Smooth muscle cell (in vitro differentiated cells): ENCODE measurements around the gene POU2F1. TPM values are rescaled to one million over a fixed set of nuclear protein-coding genes. Genes with fewer than 3 reads are reported as not detected.

ENCODE experiments used
- DNase-seq: peaks from one replicate; lab custom pipeline; 2025; ENCODE audit not compliant: unreplicated experiment; lab: John Stamatoyannopoulos, UW
- H2AFZ ChIP-seq: fragments of 200-600 bp; sonication (generic); 2 replicates; pipeline ENCODE4 v1.6.0; 2016; ENCODE audit warnings: antibody characterized with exemption, low read depth, mild to moderate bottlenecking
- H3F3A ChIP-seq: fragments of 200-600 bp; sonication (generic); 2 replicates; pipeline ENCODE4 v1.6.0; 2017; ENCODE audit warnings: antibody characterized with exemption, low read depth
- H3K27ac ChIP-seq: fragments of 200-600 bp; sonication (generic); 2 replicates; pipeline ENCODE4 v1.5.1; 2016; ENCODE audit warnings: low read depth, mild to moderate bottlenecking
- H3K27me3 ChIP-seq: fragments of 200-600 bp; sonication (generic); 2 replicates; pipeline ENCODE4 v1.6.1; 2016; ENCODE audit warnings: low read depth, mild to moderate bottlenecking
- H3K36me3 ChIP-seq: fragments of 200-600 bp; sonication (generic); 2 replicates; pipeline ENCODE4 v1.5.1; 2016; ENCODE audit warnings: low read depth
- H3K4me1 ChIP-seq: fragments of 200-600 bp; sonication (generic); 2 replicates; pipeline ENCODE4 v1.5.1; 2016; ENCODE audit warnings: low read depth
- H3K4me2 ChIP-seq: fragments of 200-600 bp; sonication (generic); 2 replicates; pipeline ENCODE4 v1.6.0; 2016; ENCODE audit warnings: mild to moderate bottlenecking
- H3K4me3 ChIP-seq: fragments of 200-600 bp; sonication (generic); 2 replicates; pipeline ENCODE4 v1.5.1; 2016; ENCODE audit warnings: mild to moderate bottlenecking
- H3K79me2 ChIP-seq: fragments of 200-600 bp; sonication (generic); 2 replicates; pipeline ENCODE4 v1.6.0; 2016; ENCODE audit warnings: low read depth, mild to moderate bottlenecking
- H3K9ac ChIP-seq: fragments of 200-600 bp; sonication (generic); 2 replicates; pipeline ENCODE4 v1.6.0; 2016; ENCODE audit warnings: low read depth
- H3K9me3 ChIP-seq: fragments of 200-600 bp; sonication (generic); replicated peaks from 2 replicates; pipeline ENCODE4 v1.5.1; 2016; ENCODE audit warnings: low read depth
- H4K20me1 ChIP-seq: fragments of 200-600 bp; sonication (generic); 2 replicates; pipeline ENCODE4 v1.6.0; 2016; ENCODE audit warnings: low read depth
- WGBS: methylation state at CpG from one replicate; pipeline ENCODE4 v1.1.7; 2016; ENCODE audit warnings: low lambda C conversion rate; 5-methylcytosine and 5-hydroxymethylcytosine counted together
- polyA plus RNA-seq: library from polyadenylated mRNA; unstranded; fragments of >200 nt; fragmentation: Nextera tagmentation; extraction: Ambion mirVana; gene quantifications from 2 replicates; pipeline ENCODE4 v1.2.1, GENCODE V29; 2016
- total RNA-seq: library from RNA; depleted of rRNA; stranded (reverse); fragments of >200 nt; gene quantifications from 2 replicates; pipeline ENCODE4 v1.2.3, GENCODE V29; 2014
- TF ChIP-seq, protein P1 (sequence below): fragments of 200-600 bp; sonication (generic); IDR thresholded peaks from 2 replicates; pipeline ENCODE4 v1.5.1; 2017; ENCODE audit warnings: borderline replicate concordance, mild to moderate bottlenecking, antibody characterized with exemption; ENCODE audit not compliant: insufficient read depth, poor library complexity, severe bottlenecking

The POU2F1 gene
- total and polyA plus RNA-seq, 2 experiments from 2014 or later: 5.3 to 15.6 TPM

DNA sequence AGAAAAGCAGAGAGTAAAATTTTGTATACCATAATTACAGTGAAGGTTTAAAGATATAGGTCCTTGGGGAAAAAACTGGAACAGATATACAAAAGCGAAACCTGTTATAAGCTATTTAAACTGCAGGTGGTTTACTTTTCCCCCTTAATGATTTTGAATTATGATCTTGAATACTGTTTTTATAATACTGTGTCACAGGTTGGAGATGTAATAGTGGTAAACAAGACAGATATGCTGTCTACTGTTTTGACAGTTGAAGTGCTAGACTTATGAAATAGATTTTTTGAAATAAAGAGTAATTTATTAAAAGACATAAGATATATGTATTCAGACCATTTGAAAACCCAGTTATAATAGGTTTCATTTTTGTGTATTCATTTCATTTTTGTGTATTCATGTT lies 168.3 kb downstream of the POU2F1 start:
- Histone ChIP-seq H3K79me2 (no peaks in the 10 kb centered on the region), H3K9me3 (no peaks in the 10 kb centered on the region), H3K27ac (no peak overlapping the region), H3K36me3 (no peaks in the 10 kb centered on the region), H4K20me1 (no peaks in the 10 kb centered on the region), H3K4me2 (no peak overlapping the region), H2AFZ (no peak overlapping the region), H3K4me1 (no peaks in the 10 kb centered on the region), H3K4me3 (no peak overlapping the region), H3F3A (no peaks in the 10 kb centered on the region), H3K9ac (no peak overlapping the region), H3K27me3 (no peaks in the 10 kb centered on the region)
- TF ChIP-seq, protein P1, sequence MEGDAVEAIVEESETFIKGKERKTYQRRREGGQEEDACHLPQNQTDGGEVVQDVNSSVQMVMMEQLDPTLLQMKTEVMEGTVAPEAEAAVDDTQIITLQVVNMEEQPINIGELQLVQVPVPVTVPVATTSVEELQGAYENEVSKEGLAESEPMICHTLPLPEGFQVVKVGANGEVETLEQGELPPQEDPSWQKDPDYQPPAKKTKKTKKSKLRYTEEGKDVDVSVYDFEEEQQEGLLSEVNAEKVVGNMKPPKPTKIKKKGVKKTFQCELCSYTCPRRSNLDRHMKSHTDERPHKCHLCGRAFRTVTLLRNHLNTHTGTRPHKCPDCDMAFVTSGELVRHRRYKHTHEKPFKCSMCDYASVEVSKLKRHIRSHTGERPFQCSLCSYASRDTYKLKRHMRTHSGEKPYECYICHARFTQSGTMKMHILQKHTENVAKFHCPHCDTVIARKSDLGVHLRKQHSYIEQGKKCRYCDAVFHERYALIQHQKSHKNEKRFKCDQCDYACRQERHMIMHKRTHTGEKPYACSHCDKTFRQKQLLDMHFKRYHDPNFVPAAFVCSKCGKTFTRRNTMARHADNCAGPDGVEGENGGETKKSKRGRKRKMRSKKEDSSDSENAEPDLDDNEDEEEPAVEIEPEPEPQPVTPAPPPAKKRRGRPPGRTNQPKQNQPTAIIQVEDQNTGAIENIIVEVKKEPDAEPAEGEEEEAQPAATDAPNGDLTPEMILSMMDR: no peak
- WGBS: 88% methylated on average over 1 of the region's 1 CpG
- DNase-seq: no peak

DNA sequence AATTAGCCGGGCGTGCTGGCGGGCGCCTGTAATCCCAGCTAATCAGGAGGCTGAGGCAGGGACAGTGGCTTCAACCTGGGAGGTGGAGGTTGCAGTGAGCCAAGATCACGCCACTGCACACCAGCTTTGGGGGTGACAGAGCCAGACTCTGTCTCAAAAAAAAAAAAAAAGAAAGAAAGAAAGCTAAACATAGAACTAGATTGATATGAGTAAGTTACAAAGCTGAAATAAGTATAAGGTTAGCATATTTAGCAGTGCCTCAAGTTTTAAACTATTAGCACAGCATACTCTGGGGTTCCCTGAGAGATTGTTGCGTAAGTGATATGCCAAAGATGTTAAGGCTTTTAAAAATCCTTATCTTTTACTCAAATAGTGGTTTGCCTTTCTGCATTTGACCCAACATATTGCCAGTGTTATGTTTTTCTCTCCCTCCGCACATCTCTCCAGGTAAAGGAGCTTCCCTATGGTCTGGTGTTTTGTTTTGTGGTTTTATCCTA lies 171.6 kb downstream of the POU2F1 start:
- Histone ChIP-seq H3K27me3 (no peaks in the 10 kb centered on the region), H3K36me3 (no peaks in the 10 kb centered on the region), H3K9ac (no peak overlapping the region), H3K79me2 (no peaks in the 10 kb centered on the region), H4K20me1 (no peaks in the 10 kb centered on the region), H3F3A (no peaks in the 10 kb centered on the region), H3K9me3 (no peaks in the 10 kb centered on the region), H3K4me3 (no peak overlapping the region), H2AFZ (no peak overlapping the region), H3K4me1 (no peaks in the 10 kb centered on the region), H3K27ac (no peak overlapping the region), H3K4me2 (no peak overlapping the region)
- no peak for DNase-seq
- over 99% methylated on average over 7 of the region's 7 CpGs for WGBS
- TF ChIP-seq, protein P1: no peak

DNA sequence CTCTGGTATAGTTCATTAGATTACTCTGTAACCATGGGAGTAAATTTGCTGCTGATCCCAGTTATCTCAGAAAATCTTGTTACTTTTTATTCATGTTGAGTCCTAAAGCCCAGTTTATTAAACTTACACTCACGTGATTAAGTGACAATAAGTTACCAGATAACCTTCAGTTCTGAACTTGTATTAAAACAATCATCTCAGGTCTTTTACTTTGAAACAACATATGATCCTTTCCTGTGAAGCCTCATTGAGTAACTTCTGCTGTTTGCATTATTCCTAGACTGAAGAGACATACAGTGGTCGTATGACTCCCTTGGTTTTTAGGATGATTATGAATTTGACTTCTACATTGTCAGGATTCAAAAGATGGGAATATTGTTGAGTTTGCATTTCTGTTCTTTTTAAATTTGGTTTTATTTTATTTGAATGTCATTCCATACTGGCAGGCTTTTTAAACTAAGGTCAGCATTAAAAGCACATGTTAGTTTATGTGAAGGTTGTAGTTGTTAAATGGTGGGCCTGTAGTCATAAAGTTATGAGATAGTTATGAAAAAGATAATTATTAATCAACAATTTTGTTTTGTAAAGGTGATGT lies 179.8 kb downstream of the POU2F1 start:
- DNase-seq: no peak
- TF ChIP-seq, protein P1: no peak
- no peaks in the 10 kb centered on the region for H3F3A ChIP-seq
- no peak overlapping the region for H2AFZ ChIP-seq
- H3K4me2 ChIP-seq: no peak overlapping the region
- no peaks in the 10 kb centered on the region for H3K4me1 ChIP-seq
- no peaks in the 10 kb centered on the region for H3K27me3 ChIP-seq
- 86% methylated on average over 2 of the region's 2 CpGs for WGBS
- H3K9ac ChIP-seq: no peak overlapping the region
- no peak overlapping the region for H3K4me3 ChIP-seq
- no peaks in the 10 kb centered on the region for H4K20me1 ChIP-seq
- no peaks in the 10 kb centered on the region for H3K79me2 ChIP-seq
- H3K36me3 ChIP-seq: no peaks in the 10 kb centered on the region
- no peak overlapping the region for H3K27ac ChIP-seq
- no peaks in the 10 kb centered on the region for H3K9me3 ChIP-seq

DNA sequence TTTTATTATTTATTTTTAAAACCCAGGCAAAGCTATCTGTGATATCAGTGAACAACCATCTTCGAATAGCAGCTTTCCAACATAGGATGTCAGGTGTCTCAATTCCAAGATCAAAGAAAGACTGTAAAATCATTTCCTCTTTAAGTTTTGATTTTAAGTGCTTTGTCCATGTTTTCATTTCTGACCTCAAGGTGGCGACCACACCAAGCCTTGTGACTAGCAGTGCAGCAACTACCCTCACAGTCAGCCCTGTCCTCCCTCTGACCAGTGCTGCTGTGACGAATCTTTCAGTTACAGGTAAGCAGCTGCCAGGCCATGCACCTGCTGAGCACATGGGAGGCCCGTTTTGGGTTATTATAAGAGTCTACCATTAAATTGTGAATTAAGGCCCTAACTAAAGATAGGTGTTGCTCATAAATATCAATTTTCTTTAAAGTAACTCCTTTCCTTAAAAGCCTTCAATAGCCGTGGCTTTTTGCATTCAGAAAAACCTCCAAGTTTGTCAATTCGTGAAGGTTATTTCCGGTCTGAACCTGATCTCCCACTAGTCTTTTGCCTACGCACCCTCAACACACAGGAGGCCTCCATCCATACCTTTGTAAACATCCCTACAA lies 180.7 kb downstream of the POU2F1 start:
- no peaks in the 10 kb centered on the region for H3F3A ChIP-seq
- no peak overlapping the region for H3K4me3 ChIP-seq
- no peaks in the 10 kb centered on the region for H3K4me1 ChIP-seq
- TF ChIP-seq, protein P1: peak; percentile 42
- DNase-seq: no peak
- H3K79me2 ChIP-seq: no peaks in the 10 kb centered on the region
- 62% methylated on average over 8 of the region's 8 CpGs for WGBS
- H3K36me3 ChIP-seq: no peaks in the 10 kb centered on the region
- no peak overlapping the region for H3K4me2 ChIP-seq
- H3K9me3 ChIP-seq: no peaks in the 10 kb centered on the region
- no peak overlapping the region for H2AFZ ChIP-seq
- H4K20me1 ChIP-seq: no peaks in the 10 kb centered on the region
- no peak overlapping the region for H3K27ac ChIP-seq
- H3K27me3 ChIP-seq: no peaks in the 10 kb centered on the region
- no peak overlapping the region for H3K9ac ChIP-seq
